CD14-positive monocyte (primary cell): ENCODE measurements around the gene PSME3. TPM values are rescaled to one million over a fixed set of nuclear protein-coding genes. Genes with fewer than 3 reads are reported as not detected.

Source experiments
- DNase-seq, 3 donors: peaks; one replicate each; pipeline ENCODE4 v3.0.0-alpha.2; 2011 to 2022
- H2AFZ ChIP-seq: 2 replicates; pipeline ENCODE4 v1.6.0; 2012; ENCODE audit warnings: mild to moderate bottlenecking, low read depth, low read length, inconsistent platforms; ENCODE audit not compliant: insufficient read depth, poor library complexity, severe bottlenecking
- H3K27ac ChIP-seq, 2 donors: 1 replicate in 1 of 2; 2 replicates in 1 of 2; pipeline ENCODE4 v1.5.1; 2012 to 2013; ENCODE audit warnings: low read length in 2 of 2, control low read depth in 1 of 2, inconsistent platforms in 1 of 2, low read depth in 1 of 2, mild to moderate bottlenecking in 1 of 2
- H3K27me3 ChIP-seq, 2 donors: one replicate each; pipeline versions ENCODE4 v1.6.0 to v1.6.1; 2011 to 2013; ENCODE audit warnings: low read length in 2 of 2; ENCODE audit not compliant: control insufficient read depth in 2 of 2, insufficient read depth in 2 of 2
- H3K36me3 ChIP-seq, 2 donors: replicated peaks in 1 of 2; 1 replicate in 1 of 2; 2 replicates in 1 of 2; pipeline versions ENCODE4 v1.5.1 to v1.6.1; 2012 to 2013; ENCODE audit warnings: low read length in 2 of 2, control low read depth in 1 of 2, inconsistent platforms in 1 of 2, mild to moderate bottlenecking in 1 of 2; ENCODE audit not compliant: insufficient read depth in 2 of 2, control insufficient read depth in 1 of 2
- H3K4me1 ChIP-seq, 2 donors: 1 replicate in 1 of 2; 2 replicates in 1 of 2; pipeline versions ENCODE4 v1.5.1 to v1.6.1; 2012 to 2013; ENCODE audit warnings: low read length in 2 of 2, control low read depth in 1 of 2, inconsistent platforms in 1 of 2, mild to moderate bottlenecking in 1 of 2, moderate library complexity in 1 of 2; ENCODE audit not compliant: insufficient read depth in 2 of 2, control insufficient read depth in 1 of 2
- H3K4me2 ChIP-seq: replicated peaks from 2 replicates; pipeline ENCODE3; 2012; ENCODE audit warnings: low read length, moderate library complexity, mild to moderate bottlenecking; ENCODE audit not compliant: poor library complexity, severe bottlenecking; ENCODE audit errors: extremely low read depth
- H3K4me3 ChIP-seq, 3 experiments: fragments of 200-600 bp in 1 of 3; sonication (generic) in 1 of 3; replicated peaks in 1 of 3; 1 replicate in 2 of 3; 2 replicates in 1 of 3; pipeline ENCODE4 v1.5.1; 2011 to 2013; ENCODE audit warnings: low read length in 3 of 3, mild to moderate bottlenecking in 3 of 3, control low read depth in 2 of 3, low read depth in 2 of 3, inconsistent platforms in 1 of 3, moderate library complexity in 1 of 3
- H3K79me2 ChIP-seq: 2 replicates; pipeline ENCODE4 v1.6.0; 2012; ENCODE audit warnings: mild to moderate bottlenecking, control low read depth, inconsistent platforms, low read length, moderate library complexity; ENCODE audit not compliant: insufficient read depth
- H3K9ac ChIP-seq: 2 replicates; pipeline ENCODE4 v1.6.0; 2017; ENCODE audit warnings: low read length, mild to moderate bottlenecking; ENCODE audit not compliant: insufficient read depth, poor library complexity, severe bottlenecking
- H3K9me3 ChIP-seq, 2 donors: replicated peaks in 1 of 2; 1 replicate in 1 of 2; 2 replicates in 1 of 2; pipeline versions ENCODE4 v1.5.1 to v1.6.1; 2012 to 2013; ENCODE audit warnings: low read length in 2 of 2, control low read depth in 1 of 2; ENCODE audit not compliant: control insufficient read depth in 1 of 2, insufficient read depth in 1 of 2
- H4K20me1 ChIP-seq: 2 replicates; pipeline ENCODE4 v1.6.0; 2012; ENCODE audit warnings: mild to moderate bottlenecking, low read length, control low read depth, moderate library complexity; ENCODE audit not compliant: insufficient read depth
- H3K27ac Mint-ChIP-seq, 7 donors: one replicate each; pipeline ENCODE4 v1.8.0; 2020; ENCODE audit warnings: mild to moderate bottlenecking in 7 of 7, mixed read lengths in 7 of 7, moderate library complexity in 6 of 7, inconsistent platforms in 2 of 7
- H3K27me3 Mint-ChIP-seq, 3 donors: one replicate each; pipeline ENCODE4 v1.8.0; 2021 to 2022; ENCODE audit warnings: low read depth in 3 of 3, mild to moderate bottlenecking in 3 of 3, mixed read lengths in 3 of 3, moderate library complexity in 3 of 3, inconsistent platforms in 1 of 3
- H3K36me3 Mint-ChIP-seq, 2 donors: one replicate each; pipeline ENCODE4 v1.8.0; 2020; ENCODE audit warnings: mixed read lengths in 2 of 2, inconsistent platforms in 1 of 2, mild to moderate bottlenecking in 1 of 2
- H3K4me1 Mint-ChIP-seq: one replicate; pipeline ENCODE4 v1.8.0; 2020; ENCODE audit warnings: mild to moderate bottlenecking, mixed read lengths
- H3K4me3 Mint-ChIP-seq, 2 donors: one replicate each; pipeline ENCODE4 v1.8.0; 2020; ENCODE audit warnings: mild to moderate bottlenecking in 2 of 2, mixed read lengths in 2 of 2, moderate library complexity in 1 of 2
- H3K9me3 Mint-ChIP-seq, 7 donors: one replicate each; pipeline ENCODE4 v1.8.0; 2020 to 2022; ENCODE audit warnings: mixed read lengths in 7 of 7, mild to moderate bottlenecking in 6 of 7, moderate library complexity in 6 of 7, inconsistent platforms in 2 of 7
- WGBS: methylation state at CpG from one replicate; pipeline ENCODE4 v1.1.5; 2013; ENCODE audit warnings: missing lambda C conversion rate; ENCODE audit not compliant: insufficient coverage; 5-methylcytosine and 5-hydroxymethylcytosine counted together
- intact Hi-C, 2 donors: fragments of 100-400 bp; cut with micrococcal nuclease; formaldehyde crosslinking; loops; one replicate each; pipeline versions ENCODE4 v1.15.0 to v1.15.1; 2023
- polyA plus RNA-seq, 3 donors: library from polyadenylated mRNA; depleted of rRNA in 1 of 3; unstranded in 2 of 3; stranded (reverse) in 1 of 3; fragments of 300-500 nt in 2 of 3; fragments of >200 nt in 1 of 3; fragmentation: Illumina TruSeq in 2 of 3; gene quantifications; 1 replicate in 2 of 3; 2 replicates in 1 of 3; pipeline ENCODE4 v1.2.3, GENCODE V29; 2012 to 2021
- TF ChIP-seq, protein P1 (sequence below): fragments of 200-600 bp; IDR thresholded peaks from one replicate; pipeline ENCODE4 v1.8.0; 2022; ENCODE audit warnings: antibody characterized with exemption, mild to moderate bottlenecking

The PSME3 gene
- polyA plus RNA-seq, 3 donors: 61.9 to 137 (median 124) TPM

- peaks cover 11 to 16% of the 10 kb centered on the region in 2 donors for H3K36me3 Mint-ChIP-seq
- peak overlapping the region; percentile 91 to 94 for H3K4me3 Mint-ChIP-seq
- H3K27ac ChIP-seq: peak overlapping the region in 1 of 2 donors; percentile 79
- no peaks in the 10 kb centered on the region for H4K20me1 ChIP-seq
- H3K9ac ChIP-seq: peak overlapping the region; percentile 76
- peak overlapping the region in 2 of 3 experiments; percentile 86 to 96 for H3K4me3 ChIP-seq
- peak overlapping the region; percentile 81 for H3K4me2 ChIP-seq
- no peaks in the 10 kb centered on the region for H3K9me3 ChIP-seq
- H3K27me3 ChIP-seq: no peaks in the 10 kb centered on the region
- 93% methylated on average over 7 of the region's 10 CpGs for WGBS
- H3K27ac Mint-ChIP-seq: peak overlapping the region in 1 of 7 donors; percentile 60
- H3K4me1 ChIP-seq: peaks cover 13 to 19% of the 10 kb centered on the region in 2 donors
- peaks cover 6 to 18% (median 6%) of the 10 kb centered on the region in 3 donors for H3K27me3 Mint-ChIP-seq
- no peaks in the 10 kb centered on the region for H3K9me3 Mint-ChIP-seq
- H3K4me1 Mint-ChIP-seq: peaks cover 27% of the 10 kb centered on the region
- TF ChIP-seq, protein P1, sequence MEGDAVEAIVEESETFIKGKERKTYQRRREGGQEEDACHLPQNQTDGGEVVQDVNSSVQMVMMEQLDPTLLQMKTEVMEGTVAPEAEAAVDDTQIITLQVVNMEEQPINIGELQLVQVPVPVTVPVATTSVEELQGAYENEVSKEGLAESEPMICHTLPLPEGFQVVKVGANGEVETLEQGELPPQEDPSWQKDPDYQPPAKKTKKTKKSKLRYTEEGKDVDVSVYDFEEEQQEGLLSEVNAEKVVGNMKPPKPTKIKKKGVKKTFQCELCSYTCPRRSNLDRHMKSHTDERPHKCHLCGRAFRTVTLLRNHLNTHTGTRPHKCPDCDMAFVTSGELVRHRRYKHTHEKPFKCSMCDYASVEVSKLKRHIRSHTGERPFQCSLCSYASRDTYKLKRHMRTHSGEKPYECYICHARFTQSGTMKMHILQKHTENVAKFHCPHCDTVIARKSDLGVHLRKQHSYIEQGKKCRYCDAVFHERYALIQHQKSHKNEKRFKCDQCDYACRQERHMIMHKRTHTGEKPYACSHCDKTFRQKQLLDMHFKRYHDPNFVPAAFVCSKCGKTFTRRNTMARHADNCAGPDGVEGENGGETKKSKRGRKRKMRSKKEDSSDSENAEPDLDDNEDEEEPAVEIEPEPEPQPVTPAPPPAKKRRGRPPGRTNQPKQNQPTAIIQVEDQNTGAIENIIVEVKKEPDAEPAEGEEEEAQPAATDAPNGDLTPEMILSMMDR: no peak
- intact Hi-C loops: no loop called here
- H3K36me3 ChIP-seq: peaks cover 0 to 6% of the 10 kb centered on the region in 2 donors
- H2AFZ ChIP-seq: peak overlapping the region; percentile 92
- peaks cover 10% of the 10 kb centered on the region for H3K79me2 ChIP-seq
- DNase-seq: no peak
Observed at GRCh38 chr17:42797067-42798007, 35.9 kb upstream of the PSME3 start.

DNA sequence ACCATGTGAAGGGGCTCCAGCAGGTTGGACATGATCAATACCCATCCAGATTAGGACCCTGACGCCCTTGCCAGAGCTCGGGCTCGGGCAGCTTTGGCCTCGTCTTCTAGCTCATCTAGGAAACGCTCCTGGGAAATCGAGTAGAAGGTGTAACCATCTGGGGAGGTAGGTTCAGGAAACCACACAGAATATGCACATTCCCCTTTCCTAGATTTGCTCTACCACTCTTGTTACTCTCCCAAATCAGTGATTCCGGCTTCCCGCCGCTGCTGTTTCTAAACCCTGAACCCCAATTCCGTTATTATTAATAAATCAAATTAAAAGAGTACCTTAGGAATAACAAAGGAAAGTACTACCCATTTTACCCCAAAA, 35.2 kb upstream of the PSME3 start:
- TF ChIP-seq, protein P1: no peak
- Mint-ChIP-seq H3K4me3 (peak overlapping the region; percentile 91 to 94), H3K27me3 (peaks cover 6 to 18% (median 6%) of the 10 kb centered on the region in 3 donors), H3K27ac (peak overlapping the region in 4 of 7 donors; percentile 81 to 91 (median 88)), H3K4me1 (peaks cover 27% of the 10 kb centered on the region), H3K9me3 (no peaks in the 10 kb centered on the region), H3K36me3 (peaks cover 11 to 16% of the 10 kb centered on the region in 2 donors)
- peak overlapping the region; percentile 92 for H2AFZ ChIP-seq
- peak overlapping the region in 1 of 2 donors; percentile 79 for H3K27ac ChIP-seq
- no peaks in the 10 kb centered on the region for H4K20me1 ChIP-seq
- no peaks in the 10 kb centered on the region for H3K27me3 ChIP-seq
- no peaks in the 10 kb centered on the region for H3K9me3 ChIP-seq
- peak overlapping the region; percentile 71 to 96 (median 86) for H3K4me3 ChIP-seq
- intact Hi-C loops: no loop called here
- H3K79me2 ChIP-seq: peaks cover 10% of the 10 kb centered on the region
- H3K36me3 ChIP-seq: peaks cover 0 to 6% of the 10 kb centered on the region in 2 donors
- H3K4me2 ChIP-seq: peak overlapping the region; percentile 81
- H3K4me1 ChIP-seq: peaks cover 13 to 19% of the 10 kb centered on the region in 2 donors
- H3K9ac ChIP-seq: peak overlapping the region; percentile 76
- DNase-seq: no peak
- WGBS: no CpG with 5 or more reads among the region's 10 CpGs
